NCI-H226 (cell line): ENCODE results near the gene SOX15.
"Not testable (repeated sequence)": the region's sequence is repeated elsewhere in the genome, so short reads cannot be mapped to it uniquely, and the experiment has no call there.

Experiments used
- DNase-seq: peaks from one replicate; pipeline ENCODE4 v3.0.0-alpha.2; 2015

Gene SOX15

GRCh38 chr17:7606280-7606679 lies 16.4 kb upstream of the SOX15 start:
- DNase-seq, result no peak

GRCh38 chr17:7597561-7597960 lies 7.7 kb upstream of the SOX15 start:
- DNase-seq, result not testable (repeated sequence)

DNA sequence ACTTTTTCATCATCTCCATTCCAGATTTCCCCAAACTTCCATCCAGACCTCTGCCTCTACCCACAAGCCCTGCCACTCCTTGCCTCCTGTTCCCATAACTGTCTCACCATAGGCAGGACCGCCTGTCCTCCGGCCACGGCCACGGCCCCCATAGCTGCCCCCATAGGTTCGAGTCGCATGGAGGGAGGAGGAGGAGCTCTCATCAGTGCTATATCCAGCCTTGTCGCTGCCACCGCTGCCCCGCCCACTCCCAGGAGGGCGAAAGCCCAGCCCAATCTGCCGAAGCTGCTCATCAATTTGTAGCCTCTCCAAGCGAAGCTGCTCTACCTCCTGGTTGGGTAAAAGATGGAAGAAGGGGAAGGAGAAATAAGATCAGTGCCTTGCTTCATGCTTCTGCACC lies 3.4 kb upstream of the SOX15 start:
- DNase-seq, result no peak

GRCh38 chr17:7592422-7593021 lies 2.6 kb upstream of the SOX15 start:
- no peak for DNase-seq

DNA sequence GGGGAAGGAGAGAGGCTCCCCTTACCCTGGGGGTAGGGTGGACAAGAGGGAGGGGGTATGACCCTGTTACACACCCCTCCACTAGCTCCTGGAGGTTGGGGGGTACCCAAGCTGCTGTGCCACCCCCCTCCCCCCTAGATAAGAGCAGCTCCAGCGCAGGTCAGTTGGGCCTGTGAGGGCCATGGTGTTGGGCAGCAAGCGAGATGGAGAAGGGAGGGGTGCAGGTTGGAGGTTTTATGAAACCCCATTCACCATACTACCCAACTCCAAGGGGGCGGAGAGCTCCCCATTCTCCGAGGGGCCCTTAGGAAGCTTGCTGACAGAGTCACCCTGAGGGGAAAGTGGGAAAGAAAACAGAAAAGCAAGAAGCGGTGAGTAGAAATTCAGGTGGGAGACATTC lies 1.7 kb upstream of the SOX15 start:
- no peak for DNase-seq

GRCh38 chr17:7590743-7591142 lies 849 bp upstream of the SOX15 start:
- DNase-seq, result peak; percentile 70

- DNase-seq, result peak; percentile 74
Observed at GRCh38 chr17:7589204-7589868, 558 bp downstream of the SOX15 start.

DNA sequence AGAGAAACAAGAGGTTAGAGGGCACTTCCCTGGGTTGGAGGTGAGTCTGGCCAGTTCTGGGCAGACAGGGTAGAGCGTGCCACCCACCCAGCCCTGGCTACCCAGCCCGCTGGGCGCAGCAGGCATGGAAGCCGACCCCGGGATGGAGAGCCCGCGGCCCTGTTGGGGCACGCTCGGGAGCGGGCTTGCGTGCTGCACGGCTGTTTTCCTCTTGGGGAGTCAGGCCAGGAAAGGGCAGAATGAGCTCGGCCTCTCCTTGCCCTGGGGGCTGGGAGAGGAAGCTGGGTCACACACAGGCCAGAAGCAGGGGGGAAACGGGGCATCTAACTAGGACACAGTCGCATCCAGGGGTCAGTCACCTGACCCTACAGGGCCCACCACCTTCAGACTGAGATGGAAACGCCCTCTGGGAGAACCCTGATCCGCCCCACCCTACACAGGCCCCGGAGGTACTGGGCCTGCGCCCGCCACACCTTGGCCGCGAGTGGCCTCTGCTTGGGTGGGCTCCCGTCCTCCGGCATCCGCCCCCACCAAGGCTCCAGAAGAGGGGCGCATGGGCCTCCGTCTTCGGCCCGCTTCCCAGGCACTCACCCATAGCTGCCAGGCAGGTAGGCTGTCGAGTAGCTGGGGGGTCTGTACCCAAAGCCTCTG lies 1.2 kb downstream of the SOX15 start:
- no peak for DNase-seq

DNA sequence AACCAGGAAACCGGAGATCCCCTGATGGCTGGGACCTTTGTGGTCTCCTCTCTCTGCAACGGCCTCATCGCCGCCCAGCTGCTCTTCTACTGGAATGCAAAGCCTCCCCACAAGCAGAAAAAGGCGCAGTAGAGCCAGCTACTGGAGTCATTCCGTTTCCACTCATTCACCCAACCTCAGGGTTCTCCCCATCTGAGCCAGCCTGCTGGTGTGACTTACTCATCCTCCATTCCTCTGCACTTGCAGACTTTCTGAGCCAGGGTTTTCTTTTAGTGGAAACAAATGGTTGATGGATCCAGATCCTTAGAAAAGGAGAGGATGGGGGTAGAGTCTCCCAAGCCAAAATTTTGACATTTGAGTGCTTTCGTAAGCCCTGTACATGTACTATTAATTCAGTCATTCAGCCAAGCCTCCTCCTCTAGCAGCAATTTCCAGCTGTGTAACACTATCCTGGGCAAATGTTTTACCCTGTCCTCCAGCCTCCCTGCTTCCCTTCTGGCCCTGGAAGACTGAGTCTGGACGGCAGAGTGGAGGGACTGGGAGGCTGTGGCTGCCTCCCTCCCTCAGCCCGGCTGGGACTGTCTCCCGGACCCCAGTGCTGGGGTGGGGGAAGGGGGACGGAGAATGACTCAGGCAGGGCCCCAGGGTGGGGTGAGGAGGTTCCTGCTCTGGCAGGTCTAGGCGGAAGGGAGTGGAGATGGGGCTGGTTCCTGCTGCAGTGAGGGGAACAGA lies 2.3 kb downstream of the SOX15 start:
- peak; percentile 64 for DNase-seq

DNA sequence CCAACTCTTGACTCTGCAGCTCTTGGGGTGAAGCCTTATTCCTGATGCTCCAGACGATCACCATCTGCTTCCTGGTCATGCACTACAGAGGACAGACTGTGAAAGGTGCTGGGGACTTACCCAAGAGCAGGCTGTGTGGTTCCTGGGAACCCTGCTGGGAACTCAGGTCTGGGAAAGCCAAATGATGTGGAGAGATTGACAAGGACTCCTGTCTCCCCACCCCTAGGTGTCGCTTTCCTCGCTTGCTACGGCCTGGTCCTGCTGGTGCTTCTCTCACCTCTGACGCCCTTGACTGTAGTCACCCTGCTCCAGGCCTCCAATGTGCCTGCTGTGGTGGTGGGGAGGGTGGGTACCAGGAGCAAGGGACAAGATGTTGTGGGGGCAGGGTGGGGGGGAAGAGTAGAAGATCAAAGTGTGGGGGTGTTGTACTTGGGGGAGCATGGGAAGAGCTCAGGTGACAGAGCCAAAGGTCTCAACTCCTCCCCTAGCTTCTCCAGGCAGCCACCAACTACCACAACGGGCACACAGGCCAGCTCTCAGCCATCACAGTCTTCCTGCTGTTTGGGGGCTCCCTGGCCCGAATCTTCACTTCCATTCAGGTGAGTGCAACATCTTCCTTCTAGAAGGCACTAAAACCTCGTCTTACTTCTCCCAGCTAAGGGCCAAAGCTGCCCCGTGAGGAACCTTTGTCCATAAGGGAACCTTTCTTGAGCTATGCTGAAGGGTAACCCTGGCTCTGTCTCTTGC lies 3.0 kb downstream of the SOX15 start:
- DNase-seq, result no peak

GRCh38 chr17:7583253-7584109 lies 6.4 kb downstream of the SOX15 start, which contains the start of gene MPDU1:
Gene MPDU1, plus strand, starts transcription at chr17:7583852. Its CDS starts 11 bp downstream, at chr17:7583863.
- peak; percentile 84 for DNase-seq

DNA sequence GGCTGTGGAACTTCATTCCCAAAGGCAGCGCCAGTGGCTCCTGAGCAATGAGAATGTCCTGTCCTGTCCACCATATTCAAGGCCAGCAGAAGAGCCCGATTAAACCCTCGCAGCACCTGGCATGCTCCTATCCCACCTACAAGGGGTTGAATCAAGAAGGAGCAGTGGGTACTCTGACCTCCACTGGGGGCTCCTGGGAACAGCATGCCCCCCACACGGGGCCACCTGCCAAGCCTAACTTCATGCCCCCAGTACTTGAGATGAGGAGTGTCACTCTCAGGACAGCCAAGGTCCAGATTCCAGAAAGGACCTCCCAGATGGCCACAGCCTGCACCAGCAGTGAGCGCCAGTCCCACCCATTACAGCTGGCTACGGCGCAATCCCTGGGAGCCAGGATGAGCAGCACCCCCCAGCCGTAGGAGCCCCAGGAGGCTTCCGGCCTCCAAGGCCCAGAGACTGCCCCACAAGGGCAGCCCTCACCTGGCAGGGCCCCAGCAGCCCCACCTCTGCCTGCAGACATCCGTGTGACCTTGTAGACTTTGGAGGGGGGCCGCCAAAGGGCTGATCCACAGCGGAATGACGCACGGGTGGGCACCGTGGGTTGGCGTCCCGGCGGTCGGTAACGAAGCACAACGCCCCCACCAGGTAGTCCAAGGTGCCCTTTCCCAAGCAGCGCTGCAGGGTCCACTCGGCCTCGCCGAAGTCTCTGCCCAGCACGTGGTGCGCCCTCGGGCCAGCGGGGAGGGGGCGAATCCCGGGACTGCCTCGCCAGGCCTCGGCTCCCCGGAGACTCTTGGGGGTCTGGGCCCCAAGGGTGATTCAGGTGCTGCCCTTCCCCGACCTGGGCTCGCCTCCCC lies 7.3 kb downstream of the SOX15 start:
- no peak for DNase-seq

DNA sequence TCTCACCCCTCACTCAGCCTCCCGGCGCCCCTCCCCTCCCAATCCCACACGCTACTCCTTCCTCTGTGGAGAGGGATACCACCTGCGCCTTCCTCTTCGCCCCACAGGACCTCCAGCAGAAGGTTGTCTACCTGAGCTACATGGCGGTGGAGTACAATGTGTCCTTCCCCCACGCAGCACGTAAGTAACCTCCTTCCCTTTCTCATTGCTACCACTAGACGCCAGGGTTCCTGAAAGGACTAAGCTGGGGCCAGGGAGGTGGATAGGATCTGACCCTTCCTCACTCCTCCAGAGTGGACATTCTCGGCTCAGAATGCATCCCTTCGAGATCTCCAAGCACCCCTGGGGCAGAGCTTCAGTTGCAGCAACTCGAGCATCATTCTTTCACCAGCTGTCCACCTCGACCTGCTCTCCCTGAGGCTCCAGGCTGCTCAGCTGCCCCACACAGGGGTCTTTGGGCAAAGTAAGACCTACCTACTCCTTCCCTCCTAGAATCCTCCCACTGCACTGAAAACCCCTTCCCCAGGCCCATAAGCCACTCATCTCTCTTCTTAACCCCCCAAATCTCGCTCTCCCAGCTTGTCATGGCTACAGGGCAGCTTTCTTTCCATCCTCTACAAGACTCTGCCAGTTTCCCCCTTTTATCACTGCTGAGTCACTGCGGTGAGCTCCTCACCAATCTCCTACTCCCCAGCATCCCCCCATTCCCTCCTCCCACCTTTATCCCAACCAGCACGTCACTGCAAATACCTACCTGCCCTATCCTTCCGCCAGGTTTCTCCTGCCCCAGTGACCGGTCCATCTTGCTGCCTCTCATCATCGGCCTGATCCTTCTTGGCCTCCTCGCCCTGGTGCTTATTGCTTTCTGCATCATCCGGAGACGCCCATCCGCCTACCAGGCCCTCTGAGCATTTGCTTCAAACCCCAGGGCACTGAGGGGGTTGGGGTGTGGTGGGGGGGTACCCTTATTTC lies 9.0 kb downstream of the SOX15 start:
- DNase-seq, result peak; percentile 52

- no peak for DNase-seq
Observed at GRCh38 chr17:7579834-7580603, 9.9 kb downstream of the SOX15 start.

GRCh38 chr17:7579001-7579833 lies 10.7 kb downstream of the SOX15 start, which contains the start of gene CD68:
Gene CD68, plus strand, starts transcription at chr17:7579638. Its CDS starts 40 bp downstream, at chr17:7579678.
- DNase-seq, result peak; percentile 79

DNA sequence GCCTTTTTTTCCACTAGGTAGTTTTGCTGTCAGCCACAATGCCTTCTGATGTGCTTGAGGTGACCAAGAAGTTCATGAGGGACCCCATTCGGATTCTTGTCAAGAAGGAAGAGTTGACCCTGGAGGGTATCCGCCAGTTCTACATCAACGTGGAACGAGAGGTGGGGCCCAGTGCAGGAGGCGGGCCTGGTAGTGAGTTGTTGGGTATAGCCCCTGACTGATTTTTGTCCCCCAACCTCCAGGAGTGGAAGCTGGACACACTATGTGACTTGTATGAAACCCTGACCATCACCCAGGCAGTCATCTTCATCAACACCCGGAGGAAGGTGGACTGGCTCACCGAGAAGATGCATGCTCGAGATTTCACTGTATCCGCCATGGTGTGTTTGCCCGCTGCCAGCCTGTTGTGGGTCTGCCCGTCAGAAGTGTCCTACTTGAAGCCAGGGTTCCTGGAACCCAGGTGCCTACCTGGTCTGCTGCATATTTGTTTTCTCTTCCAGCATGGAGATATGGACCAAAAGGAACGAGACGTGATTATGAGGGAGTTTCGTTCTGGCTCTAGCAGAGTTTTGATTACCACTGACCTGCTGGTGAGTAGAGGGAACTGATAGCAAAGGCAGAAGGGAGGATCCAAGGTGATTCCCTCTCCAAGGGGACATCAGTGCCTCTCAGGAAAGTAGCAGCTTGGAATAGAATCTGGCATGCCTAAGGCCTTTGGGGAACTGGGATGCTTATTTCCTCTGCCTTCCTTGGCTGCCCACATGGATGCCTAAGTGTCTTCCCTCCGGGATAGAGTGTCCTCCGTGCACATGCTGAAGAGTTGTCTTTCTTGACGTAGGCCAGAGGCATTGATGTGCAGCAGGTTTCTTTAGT lies 12.3 kb downstream of the SOX15 start:
- no peak for DNase-seq
